Measurements from ENCODE around the gene POR. TPM values are rescaled to one million over a fixed set of nuclear protein-coding genes. Genes with fewer than 3 reads are reported as not detected.
"Not testable (repeated sequence)": the region's sequence is repeated elsewhere in the genome, so short reads cannot be mapped to it uniquely, and the experiment has no call there.

POR gene
- total RNA-seq, 2 donors from 2014 or later = 22.7 to 40.9 TPM

GRCh38 chr7:75880242-75880641, 34.7 kb upstream of the POR start:
- peak overlapping the region in 1 of 2 donors; percentile 93 for H3K27ac Mint-ChIP-seq
- H3K36me3 Mint-ChIP-seq = peaks cover 16 to 18% of the 10 kb centered on the region in 2 donors
- H3K9me3 Mint-ChIP-seq = no peaks in the 10 kb centered on the region
- DNase-seq (ENCODE audit: low spot score in 2 of 2) (no peak), ATAC-seq (no peak)

- DNase-seq (ENCODE audit: low spot score in 2 of 2) (no peak), ATAC-seq (no peak)
- H3K27ac Mint-ChIP-seq = peak overlapping the region in 1 of 2 donors; percentile 23
- peaks cover 16 to 18% of the 10 kb centered on the region in 2 donors for H3K36me3 Mint-ChIP-seq
- H3K9me3 Mint-ChIP-seq = no peaks in the 10 kb centered on the region
Measured at GRCh38 chr7:75881436-75882095, 33.4 kb upstream of the POR start.

- not testable (repeated sequence) for ATAC-seq, H3K9me3 Mint-ChIP-seq
- peaks cover 16 to 18% of the 10 kb centered on the region in 2 donors for H3K36me3 Mint-ChIP-seq
Measured at GRCh38 chr7:75883265-75883824, 31.6 kb upstream of the POR start.

GRCh38 chr7:75884476-75884875, 30.5 kb upstream of the POR start:
- Mint-ChIP-seq H3K27ac (no peak overlapping the region), H3K36me3 (peaks cover 11 to 14% of the 10 kb centered on the region in 2 donors), H3K9me3 (no peaks in the 10 kb centered on the region)
- no peak for DNase-seq (ENCODE audit: low spot score in 2 of 2)
- no peak for ATAC-seq

More at GRCh38 chr7:75883265-75883824, 31.6 kb upstream of the POR start:
- H3K27ac Mint-ChIP-seq; DNase-seq (ENCODE audit: low spot score in 2 of 2): not testable (repeated sequence)

- peaks cover 6 to 8% of the 10 kb centered on the region in 2 donors for H3K36me3 Mint-ChIP-seq
- DNase-seq (ENCODE audit: low spot score in 2 of 2) (no peak), ATAC-seq (no peak)
- H3K27ac Mint-ChIP-seq = no peak overlapping the region
- no peaks in the 10 kb centered on the region for H3K9me3 Mint-ChIP-seq
Measured at GRCh38 chr7:75885036-75885435, 29.9 kb upstream of the POR start.

- no peak for DNase-seq (ENCODE audit: low spot score in 2 of 2)
- no peaks in the 10 kb centered on the region for H3K36me3 Mint-ChIP-seq
- H3K9me3 Mint-ChIP-seq = no peaks in the 10 kb centered on the region
- no peak for ATAC-seq
- peak overlapping the region in 1 of 2 donors; percentile 36 for H3K27ac Mint-ChIP-seq
Measured at GRCh38 chr7:75887669-75888369, 27.1 kb upstream of the POR start.

- Mint-ChIP-seq H3K9me3 (no peaks in the 10 kb centered on the region), H3K27ac (peak overlapping the region in 1 of 2 donors; percentile 89), H3K36me3 (no peaks in the 10 kb centered on the region)
- no peak for ATAC-seq
- DNase-seq (ENCODE audit: low spot score in 2 of 2) = no peak
Measured at GRCh38 chr7:75888464-75889222, 26.3 kb upstream of the POR start.

GRCh38 chr7:75889223-75889825, 25.6 kb upstream of the POR start:
- DNase-seq (ENCODE audit: low spot score in 2 of 2) = no peak
- no peaks in the 10 kb centered on the region for H3K9me3 Mint-ChIP-seq
- H3K27ac Mint-ChIP-seq = no peak overlapping the region
- H3K36me3 Mint-ChIP-seq = no peaks in the 10 kb centered on the region
- no peak for ATAC-seq

GRCh38 chr7:75889826-75890225, 25.1 kb upstream of the POR start:
- no peaks in the 10 kb centered on the region for H3K9me3 Mint-ChIP-seq
- no peak overlapping the region for H3K27ac Mint-ChIP-seq
- DNase-seq (ENCODE audit: low spot score in 2 of 2) = no peak
- ATAC-seq = no peak
- no peaks in the 10 kb centered on the region for H3K36me3 Mint-ChIP-seq

- not testable (repeated sequence) for H3K27ac Mint-ChIP-seq; DNase-seq (ENCODE audit: low spot score in 2 of 2); H3K9me3 Mint-ChIP-seq; H3K36me3 Mint-ChIP-seq; ATAC-seq
Measured at GRCh38 chr7:75891237-75891636, 23.7 kb upstream of the POR start.

- H3K27ac Mint-ChIP-seq = no peak overlapping the region
- DNase-seq (ENCODE audit: low spot score in 2 of 2) (no peak), ATAC-seq (no peak)
- H3K9me3 Mint-ChIP-seq = no peaks in the 10 kb centered on the region
- H3K36me3 Mint-ChIP-seq = no peaks in the 10 kb centered on the region
Measured at GRCh38 chr7:75891815-75892411, 23.0 kb upstream of the POR start.

- Mint-ChIP-seq H3K9me3 (no peaks in the 10 kb centered on the region), H3K27ac (peak overlapping the region in 1 of 2 donors; percentile 91), H3K36me3 (no peaks in the 10 kb centered on the region)
- DNase-seq (ENCODE audit: low spot score in 2 of 2) (no peak), ATAC-seq (no peak)
Measured at GRCh38 chr7:75892634-75893272, 22.2 kb upstream of the POR start.

- no peak for ATAC-seq
- no peak overlapping the region for H3K27ac Mint-ChIP-seq
- H3K36me3 Mint-ChIP-seq = no peaks in the 10 kb centered on the region
- no peak for DNase-seq (ENCODE audit: low spot score in 2 of 2)
- no peaks in the 10 kb centered on the region for H3K9me3 Mint-ChIP-seq
Measured at GRCh38 chr7:75896803-75897327, 18.1 kb upstream of the POR start.

GRCh38 chr7:75900617-75901315, 14.2 kb upstream of the POR start:
- no peaks in the 10 kb centered on the region for H3K36me3 Mint-ChIP-seq
- ATAC-seq = no peak
- no peak overlapping the region for H3K27ac Mint-ChIP-seq
- DNase-seq (ENCODE audit: low spot score in 2 of 2) = no peak
- H3K9me3 Mint-ChIP-seq = no peaks in the 10 kb centered on the region
